Measurements from ENCODE around the gene COLQ. TPM values are rescaled to one million over a fixed set of nuclear protein-coding genes. Genes with fewer than 3 reads are reported as not detected.

Gene COLQ
- total RNA-seq, 2 donors from 2014 or later, result 1.8 to 5.3 TPM

Small RNA genes lying within 50 kb of the gene (microRNA-seq; reads per million reads assigned to microRNA genes)
- gene MIR4270 (ENCODE audit: borderline number of aligned reads in 2 of 2, borderline replicate concordance in 2 of 2), result 0 reads per million in 2 donors

Small RNA genes lying within 50 kb of the gene (small RNA-seq; reads per million reads assigned to genes)
- gene MIR4270 (not detected), gene RN7SL110P (not detected), gene RNU6-1024P (not detected)

Other genes with a start within 250 kb of the COLQ start
- 10 to 100 TPM; 13.7 to 21.8 TPM for gene SH3BP5, start 189.1 kb downstream of the COLQ start, total RNA-seq
- gene METTL6, start 94.2 kb downstream of the COLQ start, total RNA-seq, result 10 to 100 TPM in 1 of 2 donors, 1 to 10 TPM in 1; 3.3 to 14.5 TPM
- 10 to 100 TPM in 1 of 2 donors, 1 to 10 TPM in 1; 9.1 to 12.9 TPM for gene EAF1, start 94.1 kb downstream of the COLQ start, total RNA-seq
- 10 to 100 TPM; 12.5 to 19.5 TPM for gene HACL1, start 79.9 kb upstream of the COLQ start, total RNA-seq
- 10 to 100 TPM in 1 of 2 donors, 1 to 10 TPM in 1; 8.2 to 24.4 TPM for gene BTD, start 80.0 kb upstream of the COLQ start, total RNA-seq

All from body of pancreas (tissue), 4 donors.